Liver (tissue), 9 donors: ENCODE data around the gene FA2H. TPM values are rescaled to one million over a fixed set of nuclear protein-coding genes. Genes with fewer than 3 reads are reported as not detected.

Experiments
- DNase-seq: peaks from one replicate; pipeline ENCODE4 v3.0.0-alpha.2; 2017; ENCODE audit warnings: low spot score
- H3K27ac ChIP-seq, 2 donors: one replicate each; pipeline ENCODE4 v1.7.0; 2013; ENCODE audit warnings: inconsistent platforms in 2 of 2, low read length in 2 of 2, control low read depth in 1 of 2, low read depth in 1 of 2, mild to moderate bottlenecking in 1 of 2
- H3K27me3 ChIP-seq, 4 donors: one replicate each; pipeline versions ENCODE4 v1.6.1 to v1.7.0; 2013; ENCODE audit warnings: low read length in 3 of 4, inconsistent platforms in 1 of 4, mild to moderate bottlenecking in 1 of 4, moderate library complexity in 1 of 4; ENCODE audit not compliant: control insufficient read depth in 4 of 4, insufficient read depth in 4 of 4
- H3K36me3 ChIP-seq, 4 donors: one replicate each; pipeline versions ENCODE4 v1.6.1 to v1.7.0; 2013; ENCODE audit warnings: low read length in 3 of 4, mild to moderate bottlenecking in 3 of 4, low read depth in 1 of 4, moderate library complexity in 1 of 4; ENCODE audit not compliant: control insufficient read depth in 4 of 4, insufficient read depth in 3 of 4
- H3K4me1 ChIP-seq, 4 donors: one replicate each; pipeline versions ENCODE4 v1.6.1 to v1.7.0; 2013; ENCODE audit warnings: low read length in 3 of 4, mild to moderate bottlenecking in 3 of 4, moderate library complexity in 1 of 4; ENCODE audit not compliant: control insufficient read depth in 4 of 4, insufficient read depth in 4 of 4
- H3K4me3 ChIP-seq, 3 donors: one replicate each; pipeline versions ENCODE4 v1.6.1 to v1.7.0; 2013; ENCODE audit warnings: low read length in 3 of 3, control low read depth in 1 of 3, low read depth in 1 of 3, mild to moderate bottlenecking in 1 of 3
- H3K9ac ChIP-seq, 2 donors: one replicate each; pipeline ENCODE4 v1.7.0; 2013; ENCODE audit warnings: low read length in 2 of 2, mild to moderate bottlenecking in 2 of 2, moderate library complexity in 2 of 2, control low read depth in 1 of 2, low read depth in 1 of 2
- H3K9me3 ChIP-seq, 4 donors: one replicate each; pipeline versions ENCODE4 v1.6.1 to v1.7.0; 2013; ENCODE audit warnings: low read length in 3 of 4; ENCODE audit not compliant: control insufficient read depth in 4 of 4
- EGR1 ChIP-seq, 2 donors: IDR thresholded peaks; 2 replicates each; pipeline ENCODE4 v1.6.1; 2016 to 2018; ENCODE audit warnings: antibody characterized with exemption in 2 of 2, low read depth in 2 of 2
- FOXA1 ChIP-seq: IDR thresholded peaks from 2 replicates; pipeline ENCODE4 v1.6.1; 2016; ENCODE audit warnings: antibody characterized with exemption
- FOXA2 ChIP-seq: IDR thresholded peaks from 2 replicates; pipeline ENCODE4 v1.6.1; 2016; ENCODE audit warnings: antibody characterized with exemption
- GABPA ChIP-seq, 2 donors: IDR thresholded peaks in 1 of 2; conservative IDR thresholded peaks in 1 of 2; 2 replicates each; pipeline ENCODE4 v1.6.1; 2016; ENCODE audit warnings: antibody characterized with exemption in 2 of 2, mild to moderate bottlenecking in 1 of 2, moderate library complexity in 1 of 2
- HNF4A ChIP-seq, 2 donors: conservative IDR thresholded peaks; 2 replicates each; pipeline ENCODE4 v1.6.1; 2016; ENCODE audit warnings: antibody characterized with exemption in 2 of 2, mild to moderate bottlenecking in 2 of 2
- HNF4G ChIP-seq: IDR thresholded peaks from 2 replicates; pipeline ENCODE4 v1.6.1; 2016; ENCODE audit warnings: antibody characterized with exemption
- JUND ChIP-seq, 2 donors: IDR thresholded peaks; 2 replicates each; pipeline ENCODE4 v1.6.1; 2016; ENCODE audit warnings: antibody characterized with exemption in 2 of 2
- MAX ChIP-seq: IDR thresholded peaks from 2 replicates; pipeline ENCODE4 v1.6.1; 2016; ENCODE audit warnings: antibody characterized with exemption
- NR2F2 ChIP-seq: IDR thresholded peaks from 2 replicates; pipeline ENCODE4 v1.6.1; 2016; ENCODE audit warnings: antibody characterized with exemption
- RAD21 ChIP-seq, 2 donors: IDR thresholded peaks; 2 replicates each; pipeline ENCODE4 v1.6.1; 2016; ENCODE audit warnings: antibody characterized with exemption in 2 of 2, mild to moderate bottlenecking in 2 of 2
- RXRA ChIP-seq, 2 donors: IDR thresholded peaks; 2 replicates each; pipeline ENCODE4 v1.6.1; 2017 to 2018; ENCODE audit warnings: antibody characterized with exemption in 2 of 2, mild to moderate bottlenecking in 1 of 2
- SP1 ChIP-seq: IDR thresholded peaks from 2 replicates; pipeline ENCODE4 v1.6.1; 2018; ENCODE audit warnings: antibody characterized with exemption, mild to moderate bottlenecking
- TAF1 ChIP-seq: conservative IDR thresholded peaks from 2 replicates; pipeline ENCODE4 v1.6.1; 2016; ENCODE audit warnings: antibody characterized with exemption, mild to moderate bottlenecking
- YY1 ChIP-seq: IDR thresholded peaks from 2 replicates; pipeline ENCODE4 v1.6.1; 2016; ENCODE audit warnings: antibody characterized with exemption, mild to moderate bottlenecking
- WGBS: extraction: QIAGEN DNeasy Blood & Tissue Kit; methylation state at CpG from one replicate; pipeline ENCODE4 v1.1.7; 2013; 5-methylcytosine and 5-hydroxymethylcytosine counted together
- polyA plus RNA-seq, 2 donors: library from polyadenylated mRNA; stranded (reverse) in 1 of 2; unstranded in 1 of 2; fragments of 200-250 nt in 1 of 2; fragments of >200 nt in 1 of 2; fragmentation: Nextera tagmentation in 1 of 2; extraction: Ambion mirVana in 1 of 2; gene quantifications; one replicate each; pipeline versions ENCODE4 v1.2.1 to v1.2.3, GENCODE V29; 2013 to 2015
- total RNA-seq, 2 donors: library from RNA; depleted of rRNA; stranded (reverse); fragments of >200 nt; gene quantifications; one replicate each; pipeline ENCODE4 v1.2.3, GENCODE V29; 2014
- TF ChIP-seq, protein P1 (sequence below): fragments of 150-350 bp; IDR thresholded peaks from 2 replicates; pipeline ENCODE4 v1.5.1; 2017; ENCODE audit warnings: improper control_type of control experiment, low read depth, low read length; ENCODE audit not compliant: missing input control
- TF ChIP-seq, protein P2 (sequence below): IDR thresholded peaks from 2 replicates; pipeline ENCODE4 v1.6.1; 2016; ENCODE audit warnings: antibody characterized with exemption, mild to moderate bottlenecking
- TF ChIP-seq, protein P3 (sequence below): IDR thresholded peaks from 2 replicates; pipeline ENCODE4 v1.6.1; 2016; ENCODE audit warnings: antibody characterized with exemption
- TF ChIP-seq, protein P4 (sequence below): IDR thresholded peaks from 2 replicates; pipeline ENCODE4 v1.6.1; 2016; ENCODE audit warnings: antibody characterized with exemption
- donor health status: healthy.
- donor health status: healthy.
- donor health status: healthy.
- donor health status: healthy.
- donor health status: healthy.

FA2H gene
- total and polyA plus RNA-seq, 4 donors, result 0.02 to 0.17 (median 0.14) TPM; not detected in 1

GRCh38 chr16:74735554-74735953 lies 39.1 kb downstream of the FA2H start:
- H3K27ac ChIP-seq, result no peak overlapping the region
- TF ChIP-seq MAX (no peak), SP1 (no peak), RAD21 (IDR thresholded peaks at IDR 0.05) (no peak), HNF4G (no peak), GABPA (IDR thresholded peaks at IDR 0.05 in 1 of 2, conservative IDR thresholded peaks at IDR 0.05 in 1 of 2) (no peak), TAF1 (no peak), FOXA2 (no peak), JUND (IDR thresholded peaks at IDR 0.05) (no peak), NR2F2 (no peak), RXRA (IDR thresholded peaks at IDR 0.05) (no peak), EGR1 (IDR thresholded peaks at IDR 0.05; ENCODE audit: low read depth in 2 of 2) (no peak), FOXA1 (no peak), YY1 (no peak), HNF4A (conservative IDR thresholded peaks at IDR 0.05) (no peak)
- TF ChIP-seq, protein P1, sequence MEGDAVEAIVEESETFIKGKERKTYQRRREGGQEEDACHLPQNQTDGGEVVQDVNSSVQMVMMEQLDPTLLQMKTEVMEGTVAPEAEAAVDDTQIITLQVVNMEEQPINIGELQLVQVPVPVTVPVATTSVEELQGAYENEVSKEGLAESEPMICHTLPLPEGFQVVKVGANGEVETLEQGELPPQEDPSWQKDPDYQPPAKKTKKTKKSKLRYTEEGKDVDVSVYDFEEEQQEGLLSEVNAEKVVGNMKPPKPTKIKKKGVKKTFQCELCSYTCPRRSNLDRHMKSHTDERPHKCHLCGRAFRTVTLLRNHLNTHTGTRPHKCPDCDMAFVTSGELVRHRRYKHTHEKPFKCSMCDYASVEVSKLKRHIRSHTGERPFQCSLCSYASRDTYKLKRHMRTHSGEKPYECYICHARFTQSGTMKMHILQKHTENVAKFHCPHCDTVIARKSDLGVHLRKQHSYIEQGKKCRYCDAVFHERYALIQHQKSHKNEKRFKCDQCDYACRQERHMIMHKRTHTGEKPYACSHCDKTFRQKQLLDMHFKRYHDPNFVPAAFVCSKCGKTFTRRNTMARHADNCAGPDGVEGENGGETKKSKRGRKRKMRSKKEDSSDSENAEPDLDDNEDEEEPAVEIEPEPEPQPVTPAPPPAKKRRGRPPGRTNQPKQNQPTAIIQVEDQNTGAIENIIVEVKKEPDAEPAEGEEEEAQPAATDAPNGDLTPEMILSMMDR, result no peak
- TF ChIP-seq, protein P2, sequence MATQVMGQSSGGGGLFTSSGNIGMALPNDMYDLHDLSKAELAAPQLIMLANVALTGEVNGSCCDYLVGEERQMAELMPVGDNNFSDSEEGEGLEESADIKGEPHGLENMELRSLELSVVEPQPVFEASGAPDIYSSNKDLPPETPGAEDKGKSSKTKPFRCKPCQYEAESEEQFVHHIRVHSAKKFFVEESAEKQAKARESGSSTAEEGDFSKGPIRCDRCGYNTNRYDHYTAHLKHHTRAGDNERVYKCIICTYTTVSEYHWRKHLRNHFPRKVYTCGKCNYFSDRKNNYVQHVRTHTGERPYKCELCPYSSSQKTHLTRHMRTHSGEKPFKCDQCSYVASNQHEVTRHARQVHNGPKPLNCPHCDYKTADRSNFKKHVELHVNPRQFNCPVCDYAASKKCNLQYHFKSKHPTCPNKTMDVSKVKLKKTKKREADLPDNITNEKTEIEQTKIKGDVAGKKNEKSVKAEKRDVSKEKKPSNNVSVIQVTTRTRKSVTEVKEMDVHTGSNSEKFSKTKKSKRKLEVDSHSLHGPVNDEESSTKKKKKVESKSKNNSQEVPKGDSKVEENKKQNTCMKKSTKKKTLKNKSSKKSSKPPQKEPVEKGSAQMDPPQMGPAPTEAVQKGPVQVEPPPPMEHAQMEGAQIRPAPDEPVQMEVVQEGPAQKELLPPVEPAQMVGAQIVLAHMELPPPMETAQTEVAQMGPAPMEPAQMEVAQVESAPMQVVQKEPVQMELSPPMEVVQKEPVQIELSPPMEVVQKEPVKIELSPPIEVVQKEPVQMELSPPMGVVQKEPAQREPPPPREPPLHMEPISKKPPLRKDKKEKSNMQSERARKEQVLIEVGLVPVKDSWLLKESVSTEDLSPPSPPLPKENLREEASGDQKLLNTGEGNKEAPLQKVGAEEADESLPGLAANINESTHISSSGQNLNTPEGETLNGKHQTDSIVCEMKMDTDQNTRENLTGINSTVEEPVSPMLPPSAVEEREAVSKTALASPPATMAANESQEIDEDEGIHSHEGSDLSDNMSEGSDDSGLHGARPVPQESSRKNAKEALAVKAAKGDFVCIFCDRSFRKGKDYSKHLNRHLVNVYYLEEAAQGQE, result no peak
- TF ChIP-seq, protein P3, sequence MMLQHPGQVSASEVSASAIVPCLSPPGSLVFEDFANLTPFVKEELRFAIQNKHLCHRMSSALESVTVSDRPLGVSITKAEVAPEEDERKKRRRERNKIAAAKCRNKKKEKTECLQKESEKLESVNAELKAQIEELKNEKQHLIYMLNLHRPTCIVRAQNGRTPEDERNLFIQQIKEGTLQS, result no peak
- no peak overlapping the region for H3K9ac ChIP-seq
- 94% methylated on average over 3 of the region's 3 CpGs for WGBS
- no peaks in the 10 kb centered on the region for H3K36me3 ChIP-seq
- no peak for DNase-seq
- no peaks in the 10 kb centered on the region for H3K9me3 ChIP-seq
- H3K4me3 ChIP-seq, result no peak overlapping the region
- H3K27me3 ChIP-seq, result peaks cover 0 to 4% (median 0%) of the 10 kb centered on the region in 4 donors
- H3K4me1 ChIP-seq, result no peaks in the 10 kb centered on the region

DNA sequence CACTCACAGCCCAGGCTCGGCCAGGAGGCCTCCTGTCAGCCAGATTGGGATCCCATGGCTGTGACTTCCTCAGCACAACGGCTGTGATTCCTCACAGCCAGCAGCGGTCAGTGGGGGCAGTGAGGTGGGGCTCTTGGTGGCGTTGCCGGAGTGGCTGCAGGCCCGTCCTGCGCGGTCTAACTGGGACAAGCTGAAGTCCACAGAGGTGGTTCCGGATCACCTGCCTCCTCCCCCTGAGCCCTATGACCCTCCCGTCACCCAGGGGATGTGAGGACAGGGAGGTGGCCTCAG lies 39.5 kb downstream of the FA2H start:
- H3K4me1 ChIP-seq, result no peaks in the 10 kb centered on the region
- no peaks in the 10 kb centered on the region for H3K36me3 ChIP-seq
- 80% methylated on average over 10 of the region's 10 CpGs for WGBS
- no peak overlapping the region for H3K9ac ChIP-seq
- peaks cover 0 to 4% (median 0%) of the 10 kb centered on the region in 4 donors for H3K27me3 ChIP-seq
- H3K27ac ChIP-seq, result no peak overlapping the region
- TF ChIP-seq RAD21 (IDR thresholded peaks at IDR 0.05) (no peak), TAF1 (no peak), EGR1 (IDR thresholded peaks at IDR 0.05; ENCODE audit: low read depth in 2 of 2) (no peak), FOXA1 (no peak), FOXA2 (no peak), YY1 (no peak)
- TF ChIP-seq, protein P4, sequence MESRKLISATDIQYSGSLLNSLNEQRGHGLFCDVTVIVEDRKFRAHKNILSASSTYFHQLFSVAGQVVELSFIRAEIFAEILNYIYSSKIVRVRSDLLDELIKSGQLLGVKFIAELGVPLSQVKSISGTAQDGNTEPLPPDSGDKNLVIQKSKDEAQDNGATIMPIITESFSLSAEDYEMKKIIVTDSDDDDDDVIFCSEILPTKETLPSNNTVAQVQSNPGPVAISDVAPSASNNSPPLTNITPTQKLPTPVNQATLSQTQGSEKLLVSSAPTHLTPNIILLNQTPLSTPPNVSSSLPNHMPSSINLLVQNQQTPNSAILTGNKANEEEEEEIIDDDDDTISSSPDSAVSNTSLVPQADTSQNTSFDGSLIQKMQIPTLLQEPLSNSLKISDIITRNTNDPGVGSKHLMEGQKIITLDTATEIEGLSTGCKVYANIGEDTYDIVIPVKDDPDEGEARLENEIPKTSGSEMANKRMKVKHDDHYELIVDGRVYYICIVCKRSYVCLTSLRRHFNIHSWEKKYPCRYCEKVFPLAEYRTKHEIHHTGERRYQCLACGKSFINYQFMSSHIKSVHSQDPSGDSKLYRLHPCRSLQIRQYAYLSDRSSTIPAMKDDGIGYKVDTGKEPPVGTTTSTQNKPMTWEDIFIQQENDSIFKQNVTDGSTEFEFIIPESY, result no peak
- DNase-seq, result no peak
- no peak overlapping the region for H3K4me3 ChIP-seq
- H3K9me3 ChIP-seq, result no peaks in the 10 kb centered on the region
